HepG2 (cell line): Measurements from ENCODE around the gene OR13A1. TPM values are rescaled to one million over a fixed set of nuclear protein-coding genes. Genes with fewer than 3 reads are reported as not detected.

Source experiments
- ATAC-seq: fragments of 200-7000 bp; cut with Tn5 transposase; 3 replicates; pipeline ENCODE4 v1.9.1; 2020; ENCODE audit warnings: mild to moderate bottlenecking, moderate library complexity
- BruUV-seq: library from RNA; stranded (reverse); fragments of 400-500 nt; replicated peaks from 2 replicates; lab custom pipeline; 2021; lab: Mats Ljungman, UMichigan
- CTCF ChIA-PET: fragments of 300-600 bp; formaldehyde crosslinking; extraction: SDS; loops from one replicate; lab custom pipeline; 2021; ENCODE audit warnings: low total read pairs, inconsistent platforms, low intra/inter-chr PET ratio; lab: Yijun Ruan, JAX
- POLR2A ChIA-PET: fragments of 350-600 bp; sonication (Branson Sonifier 250); formaldehyde crosslinking; loops from one replicate; lab custom pipeline; 2020; ENCODE audit warnings: antibody characterized with exemption, inconsistent platforms; lab: Yijun Ruan, JAX
- DNase-seq: peaks from one replicate; pipeline ENCODE4 v3.0.0-alpha.2; 2015; ENCODE audit warnings: low spot score
- FAIRE-seq: peaks from 3 replicates; lab custom pipeline; 2011; peaks lifted over from hg19 to GRCh38; lab: Jason Lieb, UNC
- H2AFZ ChIP-seq: one replicate; pipeline ENCODE4 v1.6.1; 2011; ENCODE audit warnings: low read length, inconsistent platforms
- H3K27ac ChIP-seq: fragments of 300-600 bp; 3 replicates; pipeline ENCODE4 v1.8.0; 2011; ENCODE audit warnings: mixed run types, mild to moderate bottlenecking, mixed read lengths, low read length, inconsistent platforms; ENCODE audit not compliant: insufficient read depth; ENCODE audit errors: extremely low read length
- H3K27me3 ChIP-seq, 2 experiments: fragments of 200-600 bp in 1 of 2; 2 replicates in 1 of 2; 3 replicates in 1 of 2; pipeline versions ENCODE4 v1.6.0 to v1.8.0; 2011; ENCODE audit warnings: low read length in 2 of 2, mild to moderate bottlenecking in 2 of 2, moderate library complexity in 2 of 2, inconsistent platforms in 1 of 2; ENCODE audit not compliant: insufficient read depth in 2 of 2, control insufficient read depth in 1 of 2
- H3K36me3 ChIP-seq, 2 experiments: fragments of 200-600 bp in 1 of 2; replicated peaks in 1 of 2; 2 replicates in 1 of 2; 3 replicates in 1 of 2; pipeline versions ENCODE4 v1.5.1 to v1.8.0; 2011; ENCODE audit warnings: low read length in 2 of 2, inconsistent platforms in 1 of 2; ENCODE audit not compliant: insufficient read depth in 2 of 2, control insufficient read depth in 1 of 2
- H3K4me1 ChIP-seq: 2 replicates; pipeline ENCODE4 v1.5.1; 2012; ENCODE audit warnings: low read length, inconsistent platforms; ENCODE audit not compliant: insufficient read depth
- H3K4me2 ChIP-seq: 2 replicates; pipeline ENCODE4 v1.6.0; 2011; ENCODE audit warnings: low read depth, low read length, inconsistent platforms
- H3K4me3 ChIP-seq, 3 experiments: fragments of 200-600 bp in 1 of 3; sonication (generic), shearing (Covaris generic) in 1 of 3; replicated peaks in 1 of 3; 2 replicates each; pipeline ENCODE4 v1.5.1; 2011 to 2016; ENCODE audit warnings: low read length in 3 of 3, inconsistent platforms in 2 of 3, low read depth in 2 of 3, mild to moderate bottlenecking in 2 of 3, control low read depth in 1 of 3, mixed read lengths in 1 of 3; ENCODE audit not compliant: insufficient read depth in 1 of 3
- H3K79me2 ChIP-seq: one replicate; pipeline ENCODE4 v1.6.1; 2011; ENCODE audit warnings: low read length, inconsistent platforms; ENCODE audit not compliant: insufficient read depth
- H3K9ac ChIP-seq: 2 replicates; pipeline ENCODE4 v1.6.0; 2011; ENCODE audit warnings: mild to moderate bottlenecking, low read depth, low read length, inconsistent platforms; ENCODE audit not compliant: insufficient read depth
- H3K9me3 ChIP-seq: 2 replicates; pipeline ENCODE4 v1.5.1; 2012; ENCODE audit warnings: mild to moderate bottlenecking, low read length
- H4K20me1 ChIP-seq: 2 replicates; pipeline ENCODE4 v1.6.0; 2011; ENCODE audit warnings: inconsistent platforms, mild to moderate bottlenecking, low read length, moderate library complexity; ENCODE audit not compliant: insufficient read depth
- AHR ChIP-seq: IDR thresholded peaks from 2 replicates; pipeline ENCODE4 v1.6.1; 2018; ENCODE audit warnings: missing genetic modification reagents, missing compliant biosample characterization
- FOXA3 ChIP-seq: IDR thresholded peaks from 2 replicates; pipeline ENCODE4 v1.6.1; 2016; ENCODE audit warnings: missing genetic modification reagents, missing compliant biosample characterization
- KLF11 ChIP-seq: IDR thresholded peaks from 2 replicates; pipeline ENCODE4 v1.6.1; 2016; ENCODE audit warnings: missing compliant biosample characterization
- NR2F6 ChIP-seq, 2 experiments: IDR thresholded peaks; 2 replicates each; pipeline ENCODE4 v1.6.1; 2016; ENCODE audit warnings: antibody characterized with exemption in 1 of 2, mild to moderate bottlenecking in 1 of 2
- NRL ChIP-seq: sonication (generic); formaldehyde crosslinking; IDR thresholded peaks from 2 replicates; pipeline ENCODE4 v1.5.0; 2020; ENCODE audit warnings: missing genetic modification reagents, mild to moderate bottlenecking, moderate library complexity, borderline replicate concordance
- ONECUT2 ChIP-seq: sonication (generic); formaldehyde crosslinking; IDR thresholded peaks from 2 replicates; pipeline ENCODE4 v1.4.0; 2020; ENCODE audit warnings: missing genetic modification reagents
- PCBP2 ChIP-seq: fragments of 200-400 bp; formaldehyde crosslinking; optimal IDR thresholded peaks from 2 replicates; pipeline ENCODE3; 2018; ENCODE audit warnings: low read length, low read depth; ENCODE audit not compliant: poor library complexity, severe bottlenecking
- RFX1 ChIP-seq: fragments of 450-650 bp; IDR thresholded peaks from 2 replicates; pipeline ENCODE4 v1.6.1; 2017
- STAG1 ChIP-seq: sonication (generic); formaldehyde crosslinking; IDR thresholded peaks from 2 replicates; pipeline ENCODE4 v1.4.0; 2020; ENCODE audit warnings: missing genetic modification reagents
- ZKSCAN5 ChIP-seq: sonication (generic); formaldehyde crosslinking; IDR thresholded peaks from 2 replicates; pipeline ENCODE4 v1.5.1; 2020; ENCODE audit warnings: mild to moderate bottlenecking, missing genetic modification reagents
- ZNF224 ChIP-seq: sonication (generic); formaldehyde crosslinking; IDR thresholded peaks from 2 replicates; pipeline ENCODE4 v1.5.0; 2020; ENCODE audit warnings: mild to moderate bottlenecking, missing genetic modification reagents
- ZNF253 ChIP-seq: sonication (generic); formaldehyde crosslinking; IDR thresholded peaks from 2 replicates; pipeline ENCODE4 v1.8.0; 2022; ENCODE audit warnings: mild to moderate bottlenecking, missing genetic modification reagents, borderline replicate concordance
- ZNF605 ChIP-seq: sonication (generic); formaldehyde crosslinking; IDR thresholded peaks from 2 replicates; pipeline ENCODE4 v1.8.0; 2022; ENCODE audit warnings: mild to moderate bottlenecking, missing genetic modification reagents
- ZNF709 ChIP-seq: sonication (generic); formaldehyde crosslinking; IDR thresholded peaks from 2 replicates; pipeline ENCODE4 v1.5.0; 2020; ENCODE audit warnings: mild to moderate bottlenecking, missing genetic modification reagents
- ZNF75D ChIP-seq: sonication (generic); formaldehyde crosslinking; IDR thresholded peaks from 2 replicates; pipeline ENCODE4 v1.8.1; 2023; ENCODE audit warnings: missing genetic modification reagents, mild to moderate bottlenecking, borderline replicate concordance
- in situ Hi-C: cut with HindIII; loops from 2 replicates; pipeline ENCODE4 v1.10.0; 2017; ENCODE audit warnings: low pct_unique_long_range_greater_than_20kb; ENCODE audit not compliant: extremely low pct_ligation_motif_present
- intact Hi-C: fragments of 100-400 bp; cut with micrococcal nuclease; formaldehyde crosslinking; loops from one replicate; pipeline ENCODE4 v1.10.0; 2022; ENCODE audit not compliant: unreplicated experiment
- polyA plus RNA-seq, 8 experiments: library from polyadenylated mRNA; depleted of rRNA in 3 of 8; stranded (reverse) in 7 of 8; unstranded in 1 of 8; fragments of >200 nt; fragmentation: Illumina TruSeq in 4 of 8; extraction: Trizol in 4 of 8; gene quantifications; 2 replicates each; pipeline versions ENCODE4 v1.2.1 to v1.2.3, GENCODE V29; 2011 to 2016; ENCODE audit warnings: low read depth in 4 of 8, missing spikeins in 1 of 8, mixed read lengths in 1 of 8; ENCODE audit not compliant: insufficient read depth in 1 of 8
- total RNA-seq, 5 experiments: library from RNA; depleted of rRNA; stranded (reverse); fragments of >200 nt; fragmentation: Illumina TruSeq; extraction: Trizol; gene quantifications; 2 replicates each; pipeline ENCODE4 v1.2.3, GENCODE V29; 2016; ENCODE audit warnings: low read depth in 1 of 5
- TF ChIP-seq, protein P1 (sequence below): sonication (generic); formaldehyde crosslinking; IDR thresholded peaks from 2 replicates; pipeline ENCODE4 v1.4.0; 2020; ENCODE audit warnings: missing genetic modification reagents
- TF ChIP-seq, protein P2 (sequence below): sonication (generic); formaldehyde crosslinking; IDR thresholded peaks from 2 replicates; pipeline ENCODE4 v1.4.0; 2020; ENCODE audit warnings: missing genetic modification reagents, mild to moderate bottlenecking, borderline replicate concordance
- TF ChIP-seq, protein P3 (sequence below): sonication (generic); formaldehyde crosslinking; conservative IDR thresholded peaks from 2 replicates; pipeline ENCODE4 v1.5.0; 2020; ENCODE audit warnings: missing genetic modification reagents

The OR13A1 gene
- total and polyA plus RNA-seq, 2 of the 13 experiments (the other 11 are each of a cell fraction or from before 2014, with no cell fraction given) = not detected

DNA sequence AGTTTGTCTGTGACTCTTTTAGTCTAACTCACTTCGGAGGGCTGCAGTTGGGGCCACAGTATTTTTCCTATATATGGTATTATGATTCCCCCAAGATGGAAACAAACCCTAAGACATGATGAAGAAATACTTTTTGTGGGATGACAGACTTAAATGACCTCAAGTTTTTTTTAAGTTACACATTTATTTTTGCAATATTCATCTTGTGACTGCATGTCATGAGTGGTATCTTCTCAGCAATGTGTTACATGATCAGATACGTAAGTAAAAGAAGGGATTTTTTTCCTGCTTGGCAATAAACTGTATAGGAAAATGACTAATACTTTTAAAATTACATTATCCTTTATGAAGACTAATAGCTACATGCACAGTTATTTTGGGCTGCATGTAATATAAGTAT is 57.8 kb downstream of the OR13A1 start (continued):
- TF ChIP-seq, protein P1, sequence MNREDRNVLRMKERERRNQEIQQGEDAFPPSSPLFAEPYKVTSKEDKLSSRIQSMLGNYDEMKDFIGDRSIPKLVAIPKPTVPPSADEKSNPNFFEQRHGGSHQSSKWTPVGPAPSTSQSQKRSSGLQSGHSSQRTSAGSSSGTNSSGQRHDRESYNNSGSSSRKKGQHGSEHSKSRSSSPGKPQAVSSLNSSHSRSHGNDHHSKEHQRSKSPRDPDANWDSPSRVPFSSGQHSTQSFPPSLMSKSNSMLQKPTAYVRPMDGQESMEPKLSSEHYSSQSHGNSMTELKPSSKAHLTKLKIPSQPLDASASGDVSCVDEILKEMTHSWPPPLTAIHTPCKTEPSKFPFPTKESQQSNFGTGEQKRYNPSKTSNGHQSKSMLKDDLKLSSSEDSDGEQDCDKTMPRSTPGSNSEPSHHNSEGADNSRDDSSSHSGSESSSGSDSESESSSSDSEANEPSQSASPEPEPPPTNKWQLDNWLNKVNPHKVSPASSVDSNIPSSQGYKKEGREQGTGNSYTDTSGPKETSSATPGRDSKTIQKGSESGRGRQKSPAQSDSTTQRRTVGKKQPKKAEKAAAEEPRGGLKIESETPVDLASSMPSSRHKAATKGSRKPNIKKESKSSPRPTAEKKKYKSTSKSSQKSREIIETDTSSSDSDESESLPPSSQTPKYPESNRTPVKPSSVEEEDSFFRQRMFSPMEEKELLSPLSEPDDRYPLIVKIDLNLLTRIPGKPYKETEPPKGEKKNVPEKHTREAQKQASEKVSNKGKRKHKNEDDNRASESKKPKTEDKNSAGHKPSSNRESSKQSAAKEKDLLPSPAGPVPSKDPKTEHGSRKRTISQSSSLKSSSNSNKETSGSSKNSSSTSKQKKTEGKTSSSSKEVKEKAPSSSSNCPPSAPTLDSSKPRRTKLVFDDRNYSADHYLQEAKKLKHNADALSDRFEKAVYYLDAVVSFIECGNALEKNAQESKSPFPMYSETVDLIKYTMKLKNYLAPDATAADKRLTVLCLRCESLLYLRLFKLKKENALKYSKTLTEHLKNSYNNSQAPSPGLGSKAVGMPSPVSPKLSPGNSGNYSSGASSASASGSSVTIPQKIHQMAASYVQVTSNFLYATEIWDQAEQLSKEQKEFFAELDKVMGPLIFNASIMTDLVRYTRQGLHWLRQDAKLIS (CRISPR knock-in tag) = no peak
- TF ChIP-seq ONECUT2 (no peak), ZNF253 (CRISPR knock-in tag) (no peak)

DNA sequence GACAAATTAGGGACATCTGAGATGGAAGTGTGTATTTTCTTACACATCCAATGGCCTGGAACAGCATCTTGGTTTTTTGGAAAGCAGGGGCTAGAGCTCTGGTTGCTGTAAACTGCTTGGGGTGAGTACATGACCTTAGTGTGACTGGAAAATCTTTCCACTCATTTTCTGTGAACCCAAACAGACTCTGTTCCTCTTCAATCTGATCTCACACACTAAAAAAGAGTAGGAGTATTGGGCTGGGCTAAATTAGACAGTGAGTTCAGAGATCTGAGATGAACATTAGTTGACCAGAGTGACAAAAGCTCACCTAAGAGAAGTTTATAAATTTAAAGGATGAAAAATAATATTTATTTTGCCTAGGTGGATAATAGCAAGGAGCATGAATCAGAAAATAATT is 59.2 kb downstream of the OR13A1 start:
- no peaks in the 10 kb centered on the region for H3K79me2 ChIP-seq
- 0 out of 5 replicates have a peak, but pooled peaks cover 0 to 6% of the 10 kb centered on the region in 2 experiments for H3K27me3 ChIP-seq
- no peaks in the 10 kb centered on the region for H3K9me3 ChIP-seq
- H3K36me3 ChIP-seq = no peaks in the 10 kb centered on the region
- DNase-seq (no peak), ATAC-seq (no peak), FAIRE-seq (no peak)
- H3K4me1 ChIP-seq = no peaks in the 10 kb centered on the region
- H3K9ac ChIP-seq = no peak overlapping the region
- H3K4me2 ChIP-seq = no peak overlapping the region
- H3K27ac ChIP-seq = no peak overlapping the region
- H4K20me1 ChIP-seq = no peaks in the 10 kb centered on the region
- H2AFZ ChIP-seq = no peak overlapping the region
- intact Hi-C loops = loop anchor here (10.0 kb wide), 1 partner anchor 179 kb away; no protein-coding TSS in a partner anchor
- no TSS peak for BruUV-seq
- ChIA-PET POLR2A (no interaction called here), CTCF (no interaction called here)
- in situ Hi-C loops = no loop called here
- H3K4me3 ChIP-seq = no peak overlapping the region
- TF ChIP-seq, protein P2, sequence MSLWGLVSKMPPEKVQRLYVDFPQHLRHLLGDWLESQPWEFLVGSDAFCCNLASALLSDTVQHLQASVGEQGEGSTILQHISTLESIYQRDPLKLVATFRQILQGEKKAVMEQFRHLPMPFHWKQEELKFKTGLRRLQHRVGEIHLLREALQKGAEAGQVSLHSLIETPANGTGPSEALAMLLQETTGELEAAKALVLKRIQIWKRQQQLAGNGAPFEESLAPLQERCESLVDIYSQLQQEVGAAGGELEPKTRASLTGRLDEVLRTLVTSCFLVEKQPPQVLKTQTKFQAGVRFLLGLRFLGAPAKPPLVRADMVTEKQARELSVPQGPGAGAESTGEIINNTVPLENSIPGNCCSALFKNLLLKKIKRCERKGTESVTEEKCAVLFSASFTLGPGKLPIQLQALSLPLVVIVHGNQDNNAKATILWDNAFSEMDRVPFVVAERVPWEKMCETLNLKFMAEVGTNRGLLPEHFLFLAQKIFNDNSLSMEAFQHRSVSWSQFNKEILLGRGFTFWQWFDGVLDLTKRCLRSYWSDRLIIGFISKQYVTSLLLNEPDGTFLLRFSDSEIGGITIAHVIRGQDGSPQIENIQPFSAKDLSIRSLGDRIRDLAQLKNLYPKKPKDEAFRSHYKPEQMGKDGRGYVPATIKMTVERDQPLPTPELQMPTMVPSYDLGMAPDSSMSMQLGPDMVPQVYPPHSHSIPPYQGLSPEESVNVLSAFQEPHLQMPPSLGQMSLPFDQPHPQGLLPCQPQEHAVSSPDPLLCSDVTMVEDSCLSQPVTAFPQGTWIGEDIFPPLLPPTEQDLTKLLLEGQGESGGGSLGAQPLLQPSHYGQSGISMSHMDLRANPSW (CRISPR knock-in tag) = no peak
- TF ChIP-seq ZNF224 = no peak
- TF ChIP-seq KLF11 = no peak
- no peak for TF ChIP-seq ZNF75D (CRISPR knock-in tag)
- no peak for TF ChIP-seq RFX1
- TF ChIP-seq PCBP2 = no peak
- no peak for TF ChIP-seq FOXA3 (CRISPR knock-in tag)
- TF ChIP-seq AHR (CRISPR knock-in tag) = no peak
- no peak for TF ChIP-seq ZNF605 (CRISPR knock-in tag)
- no peak for TF ChIP-seq ZKSCAN5 (CRISPR knock-in tag)
- TF ChIP-seq, protein P3, sequence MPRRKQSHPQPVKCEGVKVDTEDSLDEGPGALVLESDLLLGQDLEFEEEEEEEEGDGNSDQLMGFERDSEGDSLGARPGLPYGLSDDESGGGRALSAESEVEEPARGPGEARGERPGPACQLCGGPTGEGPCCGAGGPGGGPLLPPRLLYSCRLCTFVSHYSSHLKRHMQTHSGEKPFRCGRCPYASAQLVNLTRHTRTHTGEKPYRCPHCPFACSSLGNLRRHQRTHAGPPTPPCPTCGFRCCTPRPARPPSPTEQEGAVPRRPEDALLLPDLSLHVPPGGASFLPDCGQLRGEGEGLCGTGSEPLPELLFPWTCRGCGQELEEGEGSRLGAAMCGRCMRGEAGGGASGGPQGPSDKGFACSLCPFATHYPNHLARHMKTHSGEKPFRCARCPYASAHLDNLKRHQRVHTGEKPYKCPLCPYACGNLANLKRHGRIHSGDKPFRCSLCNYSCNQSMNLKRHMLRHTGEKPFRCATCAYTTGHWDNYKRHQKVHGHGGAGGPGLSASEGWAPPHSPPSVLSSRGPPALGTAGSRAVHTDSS (CRISPR knock-in tag) = no peak
- no peak for TF ChIP-seq NR2F6 (IDR thresholded peaks at IDR 0.05)
- no peak for TF ChIP-seq NR2F6 (CRISPR knock-in tag; IDR thresholded peaks at IDR 0.05)
- TF ChIP-seq NRL (CRISPR knock-in tag) = no peak
- no peak for TF ChIP-seq STAG1 (CRISPR knock-in tag)
- TF ChIP-seq ZNF709 = no peak
